A549 (cell line): ENCODE results near the gene MPDU1. TPM values are rescaled to one million over a fixed set of nuclear protein-coding genes. Genes with fewer than 3 reads are reported as not detected.

Experiments used
- ATAC-seq, 2 experiments: fragments of 200-7000 bp in 1 of 2; fragments of >200 bp in 1 of 2; cut with Nextera tagmentation in 1 of 2; cut with Tn5 transposase in 1 of 2; 3 replicates each; pipeline versions ENCODE4 v1.8.0 to v1.9.1; 2018 to 2020; ENCODE audit warnings: mild to moderate bottlenecking in 1 of 2, moderate library complexity in 1 of 2
- CTCF ChIA-PET: fragments of 300-600 bp; sonication (Branson Sonifier 250); formaldehyde crosslinking; extraction: SDS; loops from one replicate; lab custom pipeline; 2021; ENCODE audit warnings: antibody characterized with exemption, inconsistent platforms; lab: Yijun Ruan, JAX
- POLR2A ChIA-PET: fragments of 350-600 bp; formaldehyde crosslinking; extraction: SDS; loops from one replicate; lab custom pipeline; 2021; ENCODE audit warnings: antibody characterized with exemption, inconsistent platforms; lab: Yijun Ruan, JAX
- DNase-seq, 2 experiments: peaks; one replicate each; pipeline versions ENCODE4 v3.0.0 to v3.0.0-alpha.2; 2011 to 2016; ENCODE audit warnings: low read depth in 1 of 2, low spot score in 1 of 2
- FAIRE-seq: peaks from 2 replicates; lab custom pipeline; 2011; peaks lifted over from hg19 to GRCh38; lab: Jason Lieb, UNC
- H3K27ac ChIP-seq, 2 experiments: fragments of >200 bp; sonication (Bioruptor Twin); formaldehyde crosslinking; 3 replicates each; pipeline ENCODE4 v1.5.1; 2016 to 2017
- H3K4me1 ChIP-seq: fragments of >200 bp; sonication (Bioruptor Twin); formaldehyde crosslinking; 3 replicates; pipeline ENCODE4 v1.6.1; 2016
- H3K4me2 ChIP-seq: fragments of >200 bp; sonication (Bioruptor Twin); formaldehyde crosslinking; 3 replicates; pipeline ENCODE4 v1.6.1; 2016
- H3K4me3 ChIP-seq: fragments of >200 bp; sonication (Bioruptor Twin); formaldehyde crosslinking; 3 replicates; pipeline ENCODE4 v1.5.1; 2016
- H3K9me3 ChIP-seq: fragments of >200 bp; sonication (Bioruptor Twin); formaldehyde crosslinking; 3 replicates; pipeline ENCODE4 v1.6.1; 2016
- ATOH8 ChIP-seq: fragments of 250-450 bp; sonication (Bioruptor Pico); IDR thresholded peaks from 2 replicates; pipeline ENCODE4 v1.5.0; 2020; ENCODE audit warnings: low read depth, mild to moderate bottlenecking, moderate library complexity
- BCL3 ChIP-seq: fragments of >200 bp; sonication (Bioruptor Twin); formaldehyde crosslinking; IDR thresholded peaks from 3 replicates; pipeline ENCODE4 v1.6.1; 2016
- BHLHE40 ChIP-seq: IDR thresholded peaks from 2 replicates; pipeline ENCODE4 v1.6.1; 2012; ENCODE audit warnings: low read depth, low read length, inconsistent platforms
- CEBPB ChIP-seq, 2 experiments: fragments of >200 bp in 1 of 2; sonication (Bioruptor Twin) in 1 of 2; formaldehyde crosslinking in 1 of 2; IDR thresholded peaks; 2 replicates each; pipeline ENCODE4 v1.6.1; 2012 to 2016
- CHD4 ChIP-seq: fragments of 200-600 bp; sonication (generic); IDR thresholded peaks from 2 replicates; pipeline ENCODE4 v1.6.1; 2016; ENCODE audit warnings: antibody characterized with exemption, mild to moderate bottlenecking, borderline replicate concordance
- EHMT2 ChIP-seq: fragments of 200-600 bp; sonication (generic); IDR thresholded peaks from 2 replicates; pipeline ENCODE4 v1.6.1; 2016; ENCODE audit warnings: antibody characterized with exemption, low read depth, mild to moderate bottlenecking, moderate library complexity
- ESRRA ChIP-seq: fragments of 150-350 bp; IDR thresholded peaks from 2 replicates; pipeline ENCODE4 v1.6.1; 2014; ENCODE audit warnings: mild to moderate bottlenecking, low read length, borderline replicate concordance
- FOSB ChIP-seq: fragments of 250-450 bp; sonication (Bioruptor Pico); IDR thresholded peaks from 2 replicates; pipeline ENCODE4 v1.5.0; 2020; ENCODE audit warnings: mild to moderate bottlenecking, moderate library complexity
- GATA3 ChIP-seq: IDR thresholded peaks from 2 replicates; pipeline ENCODE4 v1.6.1; 2012; ENCODE audit warnings: borderline replicate concordance
- HDAC2 ChIP-seq: fragments of 200-600 bp; sonication (generic); IDR thresholded peaks from 2 replicates; pipeline ENCODE4 v1.6.1; 2016
- JUN ChIP-seq, 2 experiments: fragments of >200 bp; sonication (Bioruptor Twin); formaldehyde crosslinking; IDR thresholded peaks; 2 replicates in 1 of 2; 3 replicates in 1 of 2; pipeline ENCODE4 v1.6.1; 2016 to 2017
- KDM5A ChIP-seq: fragments of 200-600 bp; sonication (generic); IDR thresholded peaks from 2 replicates; pipeline ENCODE4 v1.6.1; 2016; ENCODE audit warnings: antibody characterized with exemption, mild to moderate bottlenecking
- MAFK ChIP-seq: fragments of 450-650 bp; IDR thresholded peaks from 2 replicates; pipeline ENCODE4 v1.6.1; 2014; ENCODE audit not compliant: partially characterized antibody
- MAZ ChIP-seq: fragments of 150-350 bp; IDR thresholded peaks from 2 replicates; pipeline ENCODE4 v1.6.1; 2014; ENCODE audit warnings: antibody characterized with exemption, low read depth, low read length, borderline replicate concordance
- NPAS2 ChIP-seq: fragments of 250-450 bp; sonication (Bioruptor Pico); IDR thresholded peaks from 2 replicates; pipeline ENCODE4 v1.8.0; 2022; ENCODE audit warnings: mild to moderate bottlenecking, moderate library complexity, borderline replicate concordance
- RAD21 ChIP-seq, 2 experiments: fragments of >200 bp in 1 of 2; sonication (Bioruptor Twin) in 1 of 2; formaldehyde crosslinking in 1 of 2; IDR thresholded peaks in 1 of 2; conservative IDR thresholded peaks in 1 of 2; 2 replicates in 1 of 2; 3 replicates in 1 of 2; pipeline ENCODE4 v1.6.1; 2012 to 2018; ENCODE audit warnings: inconsistent platforms in 1 of 2
- RARB ChIP-seq: fragments of 250-450 bp; sonication (Bioruptor Pico); IDR thresholded peaks from 2 replicates; pipeline ENCODE4 v1.8.0; 2021; ENCODE audit warnings: mild to moderate bottlenecking, moderate library complexity
- RCOR1 ChIP-seq: fragments of 150-350 bp; IDR thresholded peaks from 2 replicates; pipeline ENCODE4 v1.6.1; 2014; ENCODE audit warnings: antibody characterized with exemption, low read length, low read depth
- RFX5 ChIP-seq: fragments of 450-650 bp; IDR thresholded peaks from 2 replicates; pipeline ENCODE4 v1.7.1; 2014; ENCODE audit warnings: antibody characterized with exemption, mild to moderate bottlenecking, moderate library complexity
- SMC3 ChIP-seq: fragments of >200 bp; sonication (Bioruptor Twin); formaldehyde crosslinking; IDR thresholded peaks from 3 replicates; pipeline ENCODE4 v1.6.1; 2018; ENCODE audit warnings: inconsistent platforms
- TP53 ChIP-seq: fragments of 250-450 bp; sonication (Bioruptor Pico); IDR thresholded peaks from 2 replicates; pipeline ENCODE4 v1.5.0; 2021; ENCODE audit warnings: mild to moderate bottlenecking, moderate library complexity
- USF2 ChIP-seq: fragments of 450-650 bp; IDR thresholded peaks from 2 replicates; pipeline ENCODE4 v1.6.1; 2014; ENCODE audit warnings: antibody characterized with exemption
- ZFP36 ChIP-seq: fragments of 450-650 bp; IDR thresholded peaks from 2 replicates; pipeline ENCODE4 v1.6.1; 2014; ENCODE audit warnings: borderline replicate concordance; ENCODE audit not compliant: partially characterized antibody
- WGBS: methylation state at CpG from one replicate; pipeline ENCODE4 v1.1.6; 2017; ENCODE audit errors: missing lambda C conversion rate; 5-methylcytosine and 5-hydroxymethylcytosine counted together
- polyA plus RNA-seq, 4 experiments: library from polyadenylated mRNA; depleted of rRNA in 3 of 4; stranded (reverse); fragments of >200 nt; fragmentation: RNase III in 1 of 4; extraction: RNeasy Plus Mini Kit Qiagen cat#74134 plus additional on column Dnase treatment in 1 of 4; gene quantifications; 2 replicates in 3 of 4; 3 replicates in 1 of 4; pipeline ENCODE4 v1.2.3, GENCODE V29; 2011 to 2017
- TF ChIP-seq, protein P1 (sequence below): fragments of >200 bp; sonication (Bioruptor Twin); formaldehyde crosslinking; IDR thresholded peaks from 3 replicates; pipeline ENCODE4 v1.5.1; 2016
- TF ChIP-seq, protein P2 (sequence below): IDR thresholded peaks from 2 replicates; pipeline ENCODE4 v1.6.1; 2012

The MPDU1 gene
- polyA plus RNA-seq, 2 of the 4 experiments (the other 2 are of a cell fraction): 134 to 148 TPM

- TF ChIP-seq, protein P1, sequence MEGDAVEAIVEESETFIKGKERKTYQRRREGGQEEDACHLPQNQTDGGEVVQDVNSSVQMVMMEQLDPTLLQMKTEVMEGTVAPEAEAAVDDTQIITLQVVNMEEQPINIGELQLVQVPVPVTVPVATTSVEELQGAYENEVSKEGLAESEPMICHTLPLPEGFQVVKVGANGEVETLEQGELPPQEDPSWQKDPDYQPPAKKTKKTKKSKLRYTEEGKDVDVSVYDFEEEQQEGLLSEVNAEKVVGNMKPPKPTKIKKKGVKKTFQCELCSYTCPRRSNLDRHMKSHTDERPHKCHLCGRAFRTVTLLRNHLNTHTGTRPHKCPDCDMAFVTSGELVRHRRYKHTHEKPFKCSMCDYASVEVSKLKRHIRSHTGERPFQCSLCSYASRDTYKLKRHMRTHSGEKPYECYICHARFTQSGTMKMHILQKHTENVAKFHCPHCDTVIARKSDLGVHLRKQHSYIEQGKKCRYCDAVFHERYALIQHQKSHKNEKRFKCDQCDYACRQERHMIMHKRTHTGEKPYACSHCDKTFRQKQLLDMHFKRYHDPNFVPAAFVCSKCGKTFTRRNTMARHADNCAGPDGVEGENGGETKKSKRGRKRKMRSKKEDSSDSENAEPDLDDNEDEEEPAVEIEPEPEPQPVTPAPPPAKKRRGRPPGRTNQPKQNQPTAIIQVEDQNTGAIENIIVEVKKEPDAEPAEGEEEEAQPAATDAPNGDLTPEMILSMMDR: no peak
- TF ChIP-seq GATA3 (no peak; the same call in 1 of the 2 replicates), ESRRA (no peak), SMC3 (no peak), CHD4 (no peak), CEBPB (IDR thresholded peaks at IDR 0.05) (peak; percentile 94 to 98), BHLHE40 (no peak), MAZ (peak; percentile 63; the same call in 1 of the 2 replicates), KDM5A (no peak), NPAS2 (no peak), MAFK (no peak), BCL3 (no peak), EHMT2 (no peak), USF2 (peak; percentile 41; the same call in 1 of the 2 replicates)
- TF ChIP-seq, all 56 proteins: peak for 16
These were observed 10.2 kb upstream of the MPDU1 start (continued) for GRCh38 chr17:7573324-7574080.

GRCh38 chr17:7574176-7574953 lies 9.3 kb upstream of the MPDU1 start:
- ATAC-seq (no peak), DNase-seq (no peak), FAIRE-seq (no peak)
- TF ChIP-seq RAD21 (conservative IDR thresholded peaks at IDR 0.05 in 1 of 2, IDR thresholded peaks at IDR 0.05 in 1 of 2) (no peak), RCOR1 (no peak), RARB (CRISPR knock-in tag) (0 out of 2 replicates have a peak, but pooled peaks have one; percentile 7), ZFP36 (no peak), JUN (IDR thresholded peaks at IDR 0.05) (no peak), ATOH8 (CRISPR knock-in tag) (no peak), HDAC2 (no peak), TP53 (0 out of 2 replicates have a peak, but pooled peaks have one; percentile 9), RFX5 (no peak), FOSB (CRISPR knock-in tag) (no peak)
- TF ChIP-seq, protein P2, sequence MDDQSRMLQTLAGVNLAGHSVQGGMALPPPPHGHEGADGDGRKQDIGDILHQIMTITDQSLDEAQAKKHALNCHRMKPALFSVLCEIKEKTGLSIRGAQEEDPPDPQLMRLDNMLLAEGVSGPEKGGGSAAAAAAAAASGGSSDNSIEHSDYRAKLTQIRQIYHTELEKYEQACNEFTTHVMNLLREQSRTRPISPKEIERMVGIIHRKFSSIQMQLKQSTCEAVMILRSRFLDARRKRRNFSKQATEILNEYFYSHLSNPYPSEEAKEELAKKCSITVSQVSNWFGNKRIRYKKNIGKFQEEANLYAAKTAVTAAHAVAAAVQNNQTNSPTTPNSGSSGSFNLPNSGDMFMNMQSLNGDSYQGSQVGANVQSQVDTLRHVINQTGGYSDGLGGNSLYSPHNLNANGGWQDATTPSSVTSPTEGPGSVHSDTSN: peak; percentile 22
- H3K27ac ChIP-seq: peak overlapping the region; percentile 96 to 97
- peaks cover 56% of the 10 kb centered on the region for H3K4me1 ChIP-seq
- H3K9me3 ChIP-seq: no peaks in the 10 kb centered on the region
- H3K4me3 ChIP-seq: peak overlapping the region; percentile 96
- CTCF ChIA-PET: interaction anchor here (1.0 to 4.6 kb wide), 8 partner anchors 9 to 529 kb away, joined by 3 to 30 read pairs (median 8); partner anchors contain the start of genes FXR2, MPDU1, SENP3 and SOX15
- 21% methylated on average over 15 of the region's 15 CpGs for WGBS
- H3K4me2 ChIP-seq: peak overlapping the region; percentile 90
- POLR2A ChIA-PET: interaction anchor here (0.9 to 5.0 kb wide), 7 partner anchors 9 to 113 kb away, joined by 3 to 34 read pairs (median 6); partner anchors contain the start of genes MPDU1, POLR2A, SAT2 and SOX15
